Left lung (tissue), 10 donors: Measurements from ENCODE around the gene TECTA. TPM values are rescaled to one million over a fixed set of nuclear protein-coding genes. Genes with fewer than 3 reads are reported as not detected.

Experiments
- ATAC-seq: fragments of 200-7000 bp; cut with Tn5 transposase; one replicate; pipeline ENCODE4 v1.9.1; 2020; ENCODE audit warnings: moderate library complexity
- DNase-seq, 4 donors: peaks; one replicate each; pipeline ENCODE4 v3.0.0-alpha.2; 2013 to 2020
- H3K27ac ChIP-seq, 2 donors: fragments of 200-600 bp; sonication (generic) in 1 of 2; one replicate each; pipeline versions ENCODE4 v1.5.0 to v1.8.0; 2020 to 2021
- H3K27me3 ChIP-seq, 2 donors: fragments of 200-600 bp; sonication (generic) in 1 of 2; one replicate each; pipeline versions ENCODE4 v1.5.0 to v1.8.0; 2020 to 2021
- H3K36me3 ChIP-seq, 2 donors: fragments of 200-600 bp; sonication (generic) in 1 of 2; one replicate each; pipeline versions ENCODE4 v1.5.0 to v1.8.0; 2020 to 2021
- H3K4me1 ChIP-seq, 2 donors: fragments of 200-600 bp; one replicate each; pipeline ENCODE4 v1.8.0; 2021
- H3K4me3 ChIP-seq, 2 donors: fragments of 200-600 bp; sonication (generic) in 1 of 2; one replicate each; pipeline versions ENCODE4 v1.5.0 to v1.8.0; 2020 to 2021; ENCODE audit warnings: mild to moderate bottlenecking in 1 of 2
- H3K9me3 ChIP-seq, 2 donors: fragments of 200-600 bp; sonication (generic) in 1 of 2; one replicate each; pipeline versions ENCODE4 v1.5.0 to v1.8.0; 2020 to 2021
- intact Hi-C, 2 donors: fragments of 100-400 bp; cut with DNase I; formaldehyde crosslinking; loops; one replicate each; pipeline versions ENCODE4 v1.11.2 to v1.14.2; 2022
- polyA plus RNA-seq, 6 donors: library from polyadenylated mRNA; unstranded; fragments of 120-200 nt; gene quantifications; one replicate each; pipeline ENCODE4 v1.2.1, GENCODE V29; 2013; ENCODE audit not compliant: insufficient read length in 6 of 6
- total RNA-seq, 2 donors: library from RNA; stranded (reverse); fragmentation: NEBNext Ultra II Directional; extraction: Animal tissue kit (Norgen Biotek cat#: 25700); gene quantifications; one replicate each; pipeline ENCODE4 v1.2.1, GENCODE V29; 2021
- TF ChIP-seq, protein P1 (sequence below), 2 donors: fragments of 200-600 bp; sonication (generic) in 1 of 2; IDR thresholded peaks; one replicate each; pipeline versions ENCODE4 v1.5.0 to v1.8.0; 2021; ENCODE audit warnings: antibody characterized with exemption in 2 of 2
- donor health status: DM: no; HTN: yes; CAD: no.
- donor health status: DM: no; HTN: no; CAD: no.

Gene TECTA
- total and polyA plus RNA-seq, 8 donors: 0.58 to 2.6 (median 2.3) TPM

DNA sequence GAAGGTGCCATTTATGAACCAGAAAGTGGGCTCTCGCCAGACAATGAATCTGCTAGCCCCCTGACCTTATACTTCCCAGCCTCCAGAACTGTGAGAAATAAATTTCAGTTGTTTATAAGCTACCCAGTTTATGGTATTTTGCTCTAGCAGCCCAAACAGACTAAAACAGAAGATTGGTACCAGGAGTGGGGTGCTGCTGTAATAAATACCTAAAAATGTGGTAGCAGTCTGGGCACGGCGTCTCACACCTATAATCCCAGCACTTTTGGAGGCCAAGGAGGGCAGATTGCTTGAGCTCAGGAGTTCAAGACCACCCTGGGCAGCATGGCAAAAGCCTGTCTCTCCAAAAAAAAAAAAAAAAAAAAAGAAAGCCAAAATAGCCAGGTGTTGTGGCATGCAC, 21.3 kb downstream of the TECTA start:
- TF ChIP-seq, protein P1, sequence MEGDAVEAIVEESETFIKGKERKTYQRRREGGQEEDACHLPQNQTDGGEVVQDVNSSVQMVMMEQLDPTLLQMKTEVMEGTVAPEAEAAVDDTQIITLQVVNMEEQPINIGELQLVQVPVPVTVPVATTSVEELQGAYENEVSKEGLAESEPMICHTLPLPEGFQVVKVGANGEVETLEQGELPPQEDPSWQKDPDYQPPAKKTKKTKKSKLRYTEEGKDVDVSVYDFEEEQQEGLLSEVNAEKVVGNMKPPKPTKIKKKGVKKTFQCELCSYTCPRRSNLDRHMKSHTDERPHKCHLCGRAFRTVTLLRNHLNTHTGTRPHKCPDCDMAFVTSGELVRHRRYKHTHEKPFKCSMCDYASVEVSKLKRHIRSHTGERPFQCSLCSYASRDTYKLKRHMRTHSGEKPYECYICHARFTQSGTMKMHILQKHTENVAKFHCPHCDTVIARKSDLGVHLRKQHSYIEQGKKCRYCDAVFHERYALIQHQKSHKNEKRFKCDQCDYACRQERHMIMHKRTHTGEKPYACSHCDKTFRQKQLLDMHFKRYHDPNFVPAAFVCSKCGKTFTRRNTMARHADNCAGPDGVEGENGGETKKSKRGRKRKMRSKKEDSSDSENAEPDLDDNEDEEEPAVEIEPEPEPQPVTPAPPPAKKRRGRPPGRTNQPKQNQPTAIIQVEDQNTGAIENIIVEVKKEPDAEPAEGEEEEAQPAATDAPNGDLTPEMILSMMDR (IDR thresholded peaks at IDR 0.05): no peak
- no peaks in the 10 kb centered on the region for H3K27me3 ChIP-seq
- no peak for ATAC-seq
- H3K4me3 ChIP-seq: no peak overlapping the region
- no peaks in the 10 kb centered on the region for H3K4me1 ChIP-seq
- intact Hi-C loops: no loop called here
- H3K36me3 ChIP-seq: no peaks in the 10 kb centered on the region
- H3K27ac ChIP-seq: no peak overlapping the region
- DNase-seq: no peak
- H3K9me3 ChIP-seq: peaks cover 0 to 16% of the 10 kb centered on the region in 2 donors

DNA sequence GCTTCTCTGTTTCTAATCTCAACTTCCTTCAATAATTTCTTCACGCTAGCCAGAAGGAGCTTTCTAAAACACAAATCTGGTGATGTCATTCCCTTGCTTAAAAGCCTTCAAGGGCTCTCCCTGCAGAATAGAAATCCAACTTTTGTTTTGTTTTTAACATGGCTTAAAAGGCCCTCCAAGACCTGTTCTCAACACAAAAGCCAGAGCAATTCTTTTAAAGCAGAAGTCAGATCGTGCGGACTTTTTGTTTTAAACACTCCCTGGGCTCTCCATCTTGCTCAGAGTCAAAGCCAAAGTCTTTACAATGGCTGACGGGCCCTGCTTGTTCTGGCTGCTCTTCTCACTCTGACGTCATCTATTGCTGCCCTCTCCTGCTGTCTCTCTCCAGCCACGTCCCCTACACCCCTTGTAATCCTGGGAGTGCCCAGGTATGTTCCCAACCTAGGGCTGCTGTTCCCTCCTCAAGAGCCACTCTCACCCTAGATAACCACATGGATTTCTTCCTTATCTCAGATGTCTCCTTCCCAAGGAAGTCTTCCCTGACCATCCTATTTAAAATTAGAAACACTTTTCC, 22.5 kb downstream of the TECTA start:
- Histone ChIP-seq H3K27me3 (no peaks in the 10 kb centered on the region), H3K27ac (no peak overlapping the region), H3K4me1 (no peaks in the 10 kb centered on the region), H3K9me3 (peaks cover 0 to 16% of the 10 kb centered on the region in 2 donors), H3K4me3 (no peak overlapping the region), H3K36me3 (no peaks in the 10 kb centered on the region)
- TF ChIP-seq, protein P1 (IDR thresholded peaks at IDR 0.05): no peak
- DNase-seq: no peak
- intact Hi-C loops: no loop called here
- peak; percentile 44 for ATAC-seq

DNA sequence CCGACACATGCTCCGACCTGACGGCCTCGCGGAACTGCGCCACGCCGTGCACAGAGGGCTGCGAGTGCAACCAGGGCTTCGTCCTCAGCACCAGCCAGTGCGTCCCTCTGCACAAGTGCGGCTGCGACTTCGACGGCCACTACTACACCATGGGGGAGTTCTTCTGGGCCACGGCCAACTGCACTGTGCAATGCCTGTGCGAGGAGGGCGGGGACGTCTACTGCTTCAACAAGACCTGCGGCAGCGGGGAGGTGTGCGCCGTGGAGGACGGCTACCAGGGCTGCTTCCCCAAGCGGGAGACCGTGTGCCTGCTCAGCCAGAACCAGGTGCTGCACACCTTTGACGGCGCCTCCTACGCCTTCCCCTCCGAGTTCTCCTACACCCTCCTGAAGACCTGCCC, 26.8 kb downstream of the TECTA start:
- Histone ChIP-seq H3K27me3 (no peaks in the 10 kb centered on the region), H3K4me1 (no peaks in the 10 kb centered on the region), H3K36me3 (no peaks in the 10 kb centered on the region), H3K9me3 (peaks cover 0 to 4% of the 10 kb centered on the region in 2 donors), H3K27ac (no peak overlapping the region), H3K4me3 (no peak overlapping the region)
- peak in 1 of 4 donors; percentile 77 for DNase-seq
- ATAC-seq: no peak
- TF ChIP-seq, protein P1 (IDR thresholded peaks at IDR 0.05): no peak
- intact Hi-C loops: no loop called here

DNA sequence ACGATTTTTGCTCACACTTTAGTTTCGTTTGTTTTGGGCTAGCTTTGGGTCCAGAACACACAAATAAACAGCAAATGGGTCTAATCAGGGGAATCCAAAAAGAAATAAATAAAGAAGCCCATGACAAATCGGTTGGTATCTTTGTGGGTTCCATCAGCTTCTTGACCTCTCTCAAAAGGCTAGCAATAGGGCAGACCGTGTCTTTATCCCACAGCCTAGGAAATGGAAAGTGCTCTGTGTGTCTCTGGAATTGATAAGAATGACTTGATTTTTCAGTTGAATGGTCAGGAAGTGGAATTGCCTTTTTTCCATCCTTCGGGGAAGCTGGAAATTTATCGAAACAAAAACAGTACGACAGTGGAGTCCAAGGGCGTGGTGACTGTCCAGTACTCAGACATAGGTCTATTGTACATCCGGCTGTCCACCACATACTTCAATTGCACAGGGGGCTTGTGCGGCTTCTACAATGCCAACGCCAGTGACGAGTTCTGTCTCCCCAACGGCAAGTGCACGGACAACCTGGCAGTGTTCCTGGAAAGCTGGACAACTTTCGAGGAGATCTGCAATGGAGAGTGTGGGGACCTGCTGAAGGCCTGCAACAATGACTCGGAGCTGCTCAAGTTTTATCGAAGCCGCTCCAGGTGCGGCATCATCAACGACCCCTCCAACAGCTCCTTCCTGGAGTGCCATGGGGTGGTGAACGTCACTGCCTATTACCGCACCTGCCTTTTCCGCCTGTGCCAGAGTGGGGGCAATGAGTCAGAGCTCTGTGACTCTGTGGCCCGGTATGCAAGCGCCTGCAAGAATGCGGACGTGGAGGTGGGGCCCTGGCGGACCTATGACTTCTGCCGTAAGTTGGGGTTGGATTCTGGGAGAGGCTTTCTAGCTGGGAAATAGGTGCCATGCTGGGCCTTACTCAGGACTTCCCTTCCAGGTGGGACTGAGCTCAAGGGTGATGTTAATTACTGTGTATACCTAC, 28.6 kb downstream of the TECTA start:
- Histone ChIP-seq H3K9me3 (no peaks in the 10 kb centered on the region), H3K4me1 (no peaks in the 10 kb centered on the region), H3K36me3 (no peaks in the 10 kb centered on the region), H3K27ac (no peak overlapping the region), H3K27me3 (no peaks in the 10 kb centered on the region), H3K4me3 (no peak overlapping the region)
- intact Hi-C loops: no loop called here
- DNase-seq (no peak), ATAC-seq (no peak)
- TF ChIP-seq, protein P1 (IDR thresholded peaks at IDR 0.05): no peak

DNA sequence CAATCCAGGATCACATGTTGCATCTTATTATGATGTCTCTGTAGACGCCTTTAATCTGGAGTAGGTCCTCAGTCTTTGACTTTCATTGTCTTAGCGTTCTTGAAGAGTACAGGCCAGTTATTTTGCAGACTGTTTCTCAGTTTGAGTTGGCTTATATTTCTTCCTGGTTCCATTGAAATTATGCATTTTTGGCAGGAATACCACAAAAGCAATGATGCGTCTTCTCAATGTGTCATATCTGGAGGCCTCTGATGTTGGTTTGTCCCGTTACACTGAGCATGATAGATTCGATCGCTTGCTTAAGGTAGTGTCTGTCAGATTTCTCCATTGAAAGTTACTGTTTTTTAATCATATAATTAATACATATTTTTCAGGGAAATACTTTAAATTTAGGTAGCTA, 30.6 kb downstream of the TECTA start:
- no peaks in the 10 kb centered on the region for H3K36me3 ChIP-seq
- TF ChIP-seq, protein P1 (IDR thresholded peaks at IDR 0.05): no peak
- ATAC-seq (no peak), DNase-seq (no peak)
- no peak overlapping the region for H3K4me3 ChIP-seq
- no peaks in the 10 kb centered on the region for H3K27me3 ChIP-seq
- H3K27ac ChIP-seq: no peak overlapping the region
- no peaks in the 10 kb centered on the region for H3K4me1 ChIP-seq
- H3K9me3 ChIP-seq: no peaks in the 10 kb centered on the region
- intact Hi-C loops: no loop called here
